ENCODE measurements around the gene DNAJC4.
A peak's percentile ranks its signal among the peaks of the same experiment; 100 is the strongest.

DNAJC4 gene

DNA sequence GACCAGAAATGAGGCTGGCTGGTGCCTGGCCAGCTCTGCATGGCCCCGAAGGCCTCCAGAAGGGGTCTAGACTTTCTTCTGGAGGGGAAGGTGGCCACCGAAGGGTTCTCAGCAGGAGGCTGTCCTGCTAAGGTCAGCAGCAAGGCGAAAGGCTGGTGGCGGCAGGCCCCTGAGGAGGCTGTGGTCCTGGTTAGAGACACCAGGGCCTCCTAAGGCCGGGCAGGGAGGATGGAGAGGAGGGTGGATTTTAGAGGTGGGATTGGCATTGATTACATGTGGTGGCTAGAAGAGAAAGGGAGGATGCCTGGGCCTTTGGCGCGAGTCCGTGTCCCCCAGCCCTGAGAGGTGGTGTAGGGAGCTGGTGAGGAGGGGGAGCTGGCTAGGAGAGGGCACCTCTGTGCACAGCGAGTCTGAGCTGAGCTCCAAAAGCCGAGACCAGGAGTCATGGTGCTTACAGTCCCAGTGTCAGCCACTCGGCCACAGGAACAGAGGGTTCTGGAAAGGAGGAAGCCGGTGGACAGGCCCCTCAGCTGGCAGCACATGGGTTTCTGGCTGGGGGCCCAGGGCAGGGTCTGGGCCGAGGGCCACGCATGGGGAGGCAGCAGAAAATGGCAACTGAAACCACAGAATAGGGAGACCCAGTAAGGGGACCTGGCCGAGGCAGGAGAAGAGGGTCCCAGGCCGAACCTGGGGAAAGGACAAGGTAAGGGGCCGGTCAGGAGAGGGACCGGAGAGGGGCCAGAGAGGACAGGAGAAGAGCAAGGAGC lies 21.4 kb upstream of the DNAJC4 start:
- DNase-seq: no peak

DNA sequence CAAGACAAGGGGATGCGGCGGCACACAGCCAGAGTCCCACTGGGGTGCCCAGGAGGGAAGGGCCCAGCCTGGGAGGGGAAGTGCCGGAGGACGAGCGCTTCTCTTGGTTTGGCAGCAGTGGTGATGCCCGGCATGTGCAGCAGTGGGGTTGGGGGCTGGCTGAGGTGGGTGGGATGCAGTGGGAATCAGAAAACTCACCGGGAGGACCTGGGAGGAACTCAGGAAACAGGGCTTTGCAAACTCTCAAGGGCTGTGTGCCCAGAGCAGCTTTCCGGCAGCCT lies 20.8 kb upstream of the DNAJC4 start:
- no peak for DNase-seq

DNA sequence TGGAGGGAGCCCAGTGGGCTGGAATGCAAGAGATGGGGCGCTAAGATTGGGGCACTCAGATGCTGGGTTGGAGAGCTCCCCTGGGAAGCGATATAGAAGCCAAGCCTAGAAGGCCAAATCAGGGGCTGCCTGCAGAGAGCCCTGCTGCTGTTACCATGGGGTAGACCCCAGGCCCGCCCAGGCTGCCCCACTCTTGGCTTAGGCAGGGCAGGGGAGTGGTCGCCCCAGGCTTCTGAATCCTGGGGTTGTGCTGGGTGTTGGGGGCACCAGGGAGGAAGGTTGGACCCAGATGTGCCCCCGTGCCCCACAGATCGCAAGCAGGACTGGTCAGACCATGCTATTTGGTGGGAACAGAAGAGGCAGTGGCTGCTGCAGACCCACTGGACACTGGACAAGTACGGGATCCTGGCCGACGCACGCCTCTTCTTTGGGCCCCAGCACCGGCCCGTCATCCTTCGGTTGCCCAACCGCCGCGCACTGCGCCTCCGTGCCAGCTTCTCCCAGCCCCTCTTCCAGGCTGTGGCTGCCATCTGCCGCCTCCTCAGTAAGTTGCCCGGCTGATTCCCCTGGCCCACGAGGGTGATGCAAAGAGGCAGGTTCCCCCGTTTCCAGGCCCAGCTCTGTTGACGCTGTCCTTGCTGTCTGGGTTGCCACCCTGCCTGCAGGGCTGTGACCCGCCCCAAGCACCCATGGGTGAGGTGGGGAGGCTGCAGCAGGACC lies 19.9 kb upstream of the DNAJC4 start:
- DNase-seq: no peak

DNA sequence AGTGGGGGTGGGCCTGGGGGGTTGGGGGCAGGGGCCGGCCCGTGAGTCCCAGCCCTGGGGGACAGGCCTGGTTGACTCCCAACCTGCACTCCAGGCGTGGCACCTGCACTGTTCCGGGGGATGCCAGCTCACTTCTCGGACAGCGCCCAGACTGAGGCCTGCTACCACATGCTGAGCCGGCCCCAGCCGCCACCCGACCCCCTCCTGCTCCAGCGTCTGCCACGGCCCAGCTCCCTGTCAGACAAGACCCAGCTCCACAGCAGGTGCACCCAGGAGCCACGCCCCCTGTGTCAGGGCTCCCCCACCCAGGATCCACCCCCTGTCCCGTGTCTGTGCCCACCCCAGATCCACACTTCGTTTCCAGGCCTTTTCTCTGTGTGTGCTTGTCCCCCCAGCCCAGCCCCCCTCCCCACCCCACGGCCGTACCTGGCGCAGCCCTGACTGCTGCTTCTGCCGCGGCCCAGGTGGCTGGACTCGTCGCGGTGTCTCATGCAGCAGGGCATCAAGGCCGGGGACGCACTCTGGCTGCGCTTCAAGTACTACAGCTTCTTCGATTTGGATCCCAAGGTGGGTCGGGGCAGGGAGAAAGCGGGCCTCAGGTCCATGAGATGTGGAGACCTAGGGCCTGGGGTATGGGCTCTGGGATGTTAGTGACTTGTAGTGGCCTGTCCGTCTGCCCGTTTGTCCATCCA lies 19.0 kb upstream of the DNAJC4 start:
- no peak for DNase-seq

DNA sequence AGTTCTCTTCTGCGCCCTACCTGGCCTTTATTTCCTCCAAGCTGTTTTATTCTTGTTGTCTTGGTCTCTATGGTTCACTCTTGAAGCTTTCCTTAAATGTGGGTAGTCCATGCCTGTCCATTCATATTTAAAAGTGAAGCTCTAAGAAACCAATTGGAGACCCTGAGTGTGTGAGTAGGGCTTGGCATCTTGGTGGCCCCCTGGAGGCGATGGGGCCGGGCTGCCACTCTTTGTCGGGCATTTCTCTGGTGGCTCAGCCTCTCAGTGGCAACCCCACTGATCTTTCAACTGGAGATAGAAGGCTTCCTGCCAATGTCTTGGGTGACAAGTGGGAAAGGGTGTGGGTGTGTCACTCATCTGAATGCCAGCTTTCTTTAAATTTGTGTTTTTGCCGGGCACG lies 13.5 kb upstream of the DNAJC4 start:
- DNase-seq: no peak

DNA sequence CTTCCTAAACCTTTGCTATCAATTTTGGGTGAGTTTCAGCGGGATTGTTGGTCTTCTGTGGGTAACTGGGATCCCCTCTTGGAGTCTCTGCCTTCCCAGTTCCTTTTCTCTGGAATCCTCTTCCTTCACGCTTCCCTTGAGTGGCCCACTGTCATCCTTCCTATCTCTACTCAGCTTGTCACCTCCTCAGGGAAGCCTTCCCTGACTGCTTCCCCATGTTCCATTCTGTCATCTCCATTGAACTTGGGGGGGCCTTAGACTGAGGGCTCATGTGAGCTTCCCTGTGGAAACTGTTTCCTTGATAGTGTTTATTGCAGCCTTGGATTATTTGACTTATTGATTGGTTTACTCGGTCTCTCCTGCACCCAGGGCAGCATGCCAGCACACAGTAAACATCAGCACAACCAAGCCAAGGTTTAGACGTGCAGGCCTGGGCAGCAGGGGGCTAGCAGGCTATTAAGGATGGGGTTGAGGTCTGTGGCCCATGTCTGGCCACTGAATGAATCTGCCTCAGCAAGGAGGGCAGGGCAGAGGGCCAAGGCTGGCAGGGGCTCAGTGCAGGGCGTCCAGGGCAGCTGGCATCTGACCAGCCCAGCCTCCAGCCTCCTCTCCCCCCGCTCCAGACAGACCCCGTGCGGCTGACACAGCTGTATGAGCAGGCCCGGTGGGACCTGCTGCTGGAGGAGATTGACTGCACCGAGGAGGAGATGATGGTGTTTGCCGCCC lies 11.6 kb upstream of the DNAJC4 start:
- DNase-seq: no peak

DNA sequence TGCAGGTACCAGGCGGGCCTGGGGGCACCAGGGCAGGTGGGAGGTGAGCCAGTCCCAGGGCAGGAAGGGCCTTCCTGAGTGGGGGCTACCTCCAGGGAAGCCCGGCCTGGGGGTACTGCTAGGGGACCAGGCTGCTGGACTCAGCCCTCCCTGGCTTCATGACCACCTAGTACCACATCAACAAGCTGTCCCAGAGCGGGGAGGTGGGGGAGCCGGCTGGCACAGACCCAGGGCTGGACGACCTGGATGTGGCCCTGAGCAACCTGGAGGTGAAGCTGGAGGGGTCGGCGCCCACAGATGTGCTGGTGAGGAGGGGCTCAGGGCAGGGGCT lies 11.0 kb upstream of the DNAJC4 start:
- DNase-seq: no peak

DNA sequence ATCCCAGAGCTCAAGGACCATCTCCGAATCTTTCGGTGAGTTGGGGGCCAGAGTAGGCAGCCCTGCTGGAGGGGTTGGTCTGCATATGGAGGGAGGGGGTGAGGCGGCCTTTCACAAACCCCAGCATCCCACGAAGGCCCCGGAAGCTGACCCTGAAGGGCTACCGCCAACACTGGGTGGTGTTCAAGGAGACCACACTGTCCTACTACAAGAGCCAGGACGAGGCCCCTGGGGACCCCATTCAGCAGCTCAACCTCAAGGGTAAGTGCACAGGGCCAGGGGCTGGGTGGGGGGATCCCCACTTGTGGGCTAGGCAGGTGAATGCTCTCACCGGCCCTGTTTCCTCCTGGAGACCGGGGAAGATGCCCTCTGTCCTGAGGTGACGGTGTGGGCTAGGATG lies 10.6 kb upstream of the DNAJC4 start:
- DNase-seq: no peak

DNA sequence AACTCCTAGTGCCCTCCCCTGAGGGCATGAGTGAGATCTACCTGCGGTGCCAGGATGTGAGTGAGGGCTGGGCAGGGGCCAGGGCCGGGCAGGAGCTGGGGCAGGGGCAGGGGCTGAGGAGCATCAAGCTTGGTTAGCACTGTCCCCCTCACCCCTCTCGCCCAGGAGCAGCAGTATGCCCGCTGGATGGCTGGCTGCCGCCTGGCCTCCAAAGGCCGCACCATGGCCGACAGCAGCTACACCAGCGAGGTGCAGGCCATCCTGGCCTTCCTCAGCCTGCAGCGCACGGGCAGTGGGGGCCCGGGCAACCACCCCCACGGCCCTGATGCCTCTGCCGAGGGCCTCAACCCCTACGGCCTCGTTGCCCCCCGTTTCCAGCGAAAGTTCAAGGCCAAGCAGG lies 10.1 kb upstream of the DNAJC4 start:
- DNase-seq: no peak

DNA sequence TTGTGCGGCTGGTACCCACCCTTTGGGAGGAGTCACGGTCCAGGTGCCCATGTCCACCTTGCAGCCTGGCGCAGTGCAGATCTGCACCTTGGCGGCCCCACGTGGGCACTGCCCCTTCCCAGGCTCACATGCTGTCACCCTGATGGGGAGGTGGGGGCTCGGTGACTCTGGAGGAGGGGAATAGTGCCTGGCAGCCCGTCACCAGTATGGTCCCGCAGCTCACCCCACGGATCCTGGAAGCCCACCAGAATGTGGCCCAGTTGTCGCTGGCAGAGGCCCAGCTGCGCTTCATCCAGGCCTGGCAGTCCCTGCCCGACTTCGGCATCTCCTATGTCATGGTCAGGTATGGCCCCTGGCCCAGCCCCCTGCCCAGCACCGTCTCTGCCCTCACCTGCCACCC lies 9.6 kb upstream of the DNAJC4 start:
- DNase-seq: no peak

DNA sequence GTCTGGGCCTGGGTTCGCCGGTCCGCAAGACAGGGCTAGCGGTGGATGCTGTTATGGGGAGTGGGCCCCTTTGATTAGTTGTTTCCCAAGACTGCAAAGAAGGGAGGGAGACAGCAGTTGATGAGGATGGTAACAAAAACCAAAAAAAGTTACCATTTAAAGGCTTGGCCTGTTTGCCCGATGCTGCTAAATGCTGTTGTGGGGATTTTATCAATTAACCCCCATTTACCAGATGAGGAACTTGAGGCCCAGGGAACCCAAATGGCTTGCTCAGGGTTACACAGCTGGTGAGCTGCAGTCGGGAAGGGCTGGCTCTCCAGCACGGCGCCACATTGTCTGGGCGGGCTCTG lies 7.7 kb upstream of the DNAJC4 start:
- no peak for DNase-seq

DNA sequence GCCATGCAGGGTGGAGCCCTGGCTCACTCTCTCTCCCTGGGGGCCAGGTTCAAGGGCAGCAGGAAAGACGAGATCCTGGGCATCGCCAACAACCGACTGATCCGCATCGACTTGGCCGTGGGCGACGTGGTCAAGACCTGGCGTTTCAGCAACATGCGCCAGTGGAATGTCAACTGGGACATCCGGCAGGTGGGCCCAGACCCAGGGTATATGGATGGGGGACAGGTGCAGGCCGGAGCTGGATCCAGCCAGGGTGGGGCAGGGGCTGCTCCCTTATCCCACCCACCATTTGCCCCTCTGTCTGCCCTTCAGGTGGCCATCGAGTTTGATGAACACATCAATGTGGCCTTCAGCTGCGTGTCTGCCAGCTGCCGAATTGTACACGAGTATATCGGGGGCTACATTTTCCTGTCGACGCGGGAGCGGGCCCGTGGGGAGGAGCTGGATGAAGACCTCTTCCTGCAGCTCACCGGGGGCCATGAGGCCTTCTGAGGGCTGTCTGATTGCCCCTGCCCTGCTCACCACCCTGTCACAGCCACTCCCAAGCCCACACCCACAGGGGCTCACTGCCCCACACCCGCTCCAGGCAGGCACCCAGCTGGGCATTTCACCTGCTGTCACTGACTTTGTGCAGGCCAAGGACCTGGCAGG lies 7.2 kb upstream of the DNAJC4 start:
- DNase-seq: no peak

DNA sequence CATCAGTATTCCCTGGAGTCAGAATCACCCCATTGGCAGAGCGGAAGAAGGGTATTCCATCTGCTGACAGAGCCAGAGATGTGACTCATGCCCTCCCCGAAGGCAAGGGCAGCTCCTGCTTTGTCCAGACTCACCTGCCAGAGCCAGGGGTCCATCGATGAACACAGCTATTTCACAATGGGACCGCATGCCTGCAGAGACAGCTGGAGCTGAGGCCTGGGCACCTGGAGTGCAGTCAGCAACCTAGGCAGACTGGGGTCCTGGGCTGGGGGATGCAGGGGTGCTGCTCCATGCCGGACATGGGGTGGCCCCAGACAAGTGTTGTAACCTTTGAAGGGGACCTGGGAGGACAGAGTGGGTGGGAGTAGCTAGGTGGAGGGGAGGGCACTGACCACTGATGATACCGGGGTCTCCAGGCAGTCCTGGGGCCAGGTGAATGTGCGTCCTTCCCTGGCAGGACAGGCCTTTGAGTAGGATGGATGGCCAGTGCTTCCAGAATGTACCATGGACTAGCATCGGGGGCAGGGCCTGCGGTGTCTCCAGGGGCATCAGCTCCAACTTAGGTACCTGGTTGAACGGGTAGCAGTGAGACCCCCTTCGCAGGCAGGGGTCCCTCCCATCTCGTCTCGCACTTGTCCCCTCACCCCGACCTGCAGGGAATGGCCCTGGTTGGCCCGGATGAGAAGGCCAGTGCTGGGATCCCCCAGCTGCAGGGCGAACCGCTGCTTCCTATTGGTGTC lies 6.0 kb upstream of the DNAJC4 start:
- no peak for DNase-seq

DNA sequence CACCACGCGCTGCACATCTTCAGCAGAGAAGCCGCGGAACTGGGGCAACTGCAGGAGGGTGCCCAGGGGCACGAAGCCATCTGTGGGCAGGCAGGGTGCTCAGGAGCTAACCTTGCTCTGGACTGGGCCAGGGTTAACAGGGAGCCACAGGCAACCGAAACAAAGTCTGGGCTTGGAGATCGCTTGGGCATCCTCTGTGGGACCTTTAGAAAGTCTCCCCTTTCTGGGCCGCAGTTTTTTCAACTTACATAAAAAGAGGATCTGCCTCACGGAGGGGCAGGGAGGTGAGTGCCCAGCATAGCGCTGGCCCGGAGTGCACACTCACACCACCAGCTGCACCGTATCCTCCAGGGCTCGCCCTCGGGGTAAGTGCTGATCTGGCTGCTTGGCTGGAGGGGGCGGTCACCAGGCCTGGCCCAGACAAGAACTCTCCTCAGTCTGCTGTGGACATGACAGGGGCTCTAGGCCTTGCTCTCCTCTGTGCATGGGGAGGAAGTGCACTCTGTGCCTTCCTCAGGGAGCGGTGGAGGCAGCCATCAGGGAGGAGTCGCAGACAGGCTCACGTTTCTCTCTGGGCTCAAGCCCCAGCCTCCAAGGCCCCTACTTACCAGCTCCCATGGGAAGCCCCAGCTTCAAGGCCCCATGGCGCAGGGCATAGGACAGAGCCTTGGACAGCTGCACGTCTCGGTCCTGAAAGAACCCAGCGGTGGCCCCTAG lies 5.3 kb upstream of the DNAJC4 start:
- no peak for DNase-seq

DNA sequence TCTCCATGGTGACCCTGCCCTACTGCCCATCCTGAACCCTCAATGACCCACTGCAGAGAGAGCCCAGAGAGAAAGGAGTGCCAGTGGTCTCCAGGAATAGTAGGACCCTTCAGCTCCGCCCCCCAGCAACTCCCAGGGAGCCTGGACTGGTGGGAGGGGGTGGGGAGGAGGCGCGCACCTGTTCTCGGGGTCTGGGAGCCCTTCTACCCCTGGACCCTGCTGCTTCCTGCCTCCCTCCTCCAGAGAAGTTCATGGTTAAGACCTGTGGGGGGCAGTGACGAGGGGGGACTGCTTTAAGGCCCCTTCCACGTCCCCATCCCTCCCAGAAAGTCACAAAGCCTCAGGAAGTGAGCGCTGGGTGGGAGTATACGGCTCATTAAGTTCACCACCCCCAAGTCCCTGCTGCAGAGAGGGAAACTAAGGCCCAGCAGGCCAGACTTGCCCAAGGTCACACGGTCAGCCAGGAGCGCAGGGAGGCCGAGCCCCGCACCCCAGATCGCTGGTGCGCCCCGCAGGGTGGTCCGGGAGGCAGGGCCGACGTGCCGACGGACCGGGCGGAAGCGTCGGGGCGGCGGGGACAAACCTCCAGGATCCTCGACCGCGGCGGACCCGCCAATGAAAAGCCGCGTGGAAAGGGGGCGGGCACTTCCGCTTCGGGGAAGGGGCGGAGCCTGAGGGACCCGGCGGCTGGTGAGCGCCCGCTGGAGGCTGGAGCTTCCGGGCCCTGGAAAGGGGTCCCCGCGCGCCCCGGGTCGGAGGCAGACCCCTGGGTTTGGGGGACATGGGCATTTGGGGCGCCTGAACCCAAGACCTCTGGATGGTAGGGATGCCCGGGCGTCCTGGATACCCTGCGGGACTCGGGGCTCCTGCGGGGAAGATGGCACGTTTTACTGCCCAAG lies 4.5 kb upstream of the DNAJC4 start, which contains the start of the genes NUDT22 and TRPT1:
TSS of gene NUDT22 (plus strand) at position 667 of the 899 bp plus-strand sequence. CDS start 379 bp downstream, outside the sequence.
TSS of gene TRPT1 (minus strand) at position 579 of the 899 bp plus-strand sequence. CDS start at position 253, 326 bp downstream.
- DNase-seq: peak; percentile 94

DNA sequence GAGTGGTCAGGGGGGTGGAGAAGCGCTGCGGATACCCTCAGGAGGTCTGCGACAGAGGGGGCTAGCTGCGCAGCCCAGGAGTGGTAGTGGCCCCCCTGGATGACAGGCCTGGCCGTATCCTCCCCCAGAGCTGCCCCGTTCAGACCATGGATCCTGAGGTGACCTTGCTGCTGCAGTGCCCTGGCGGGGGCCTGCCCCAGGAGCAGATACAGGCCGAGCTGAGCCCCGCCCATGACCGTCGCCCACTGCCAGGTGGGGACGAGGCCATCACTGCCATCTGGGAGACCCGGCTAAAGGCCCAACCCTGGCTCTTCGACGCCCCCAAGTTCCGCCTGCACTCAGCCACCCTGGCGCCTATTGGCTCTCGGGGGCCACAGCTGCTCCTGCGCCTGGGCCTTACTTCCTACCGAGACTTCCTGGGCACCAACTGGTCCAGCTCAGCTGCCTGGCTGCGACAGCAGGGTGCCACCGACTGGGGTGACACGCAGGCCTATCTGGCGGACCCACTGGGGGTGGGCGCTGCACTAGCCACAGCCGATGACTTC lies 3.8 kb upstream of the DNAJC4 start:
- peak; percentile 80 for DNase-seq

DNA sequence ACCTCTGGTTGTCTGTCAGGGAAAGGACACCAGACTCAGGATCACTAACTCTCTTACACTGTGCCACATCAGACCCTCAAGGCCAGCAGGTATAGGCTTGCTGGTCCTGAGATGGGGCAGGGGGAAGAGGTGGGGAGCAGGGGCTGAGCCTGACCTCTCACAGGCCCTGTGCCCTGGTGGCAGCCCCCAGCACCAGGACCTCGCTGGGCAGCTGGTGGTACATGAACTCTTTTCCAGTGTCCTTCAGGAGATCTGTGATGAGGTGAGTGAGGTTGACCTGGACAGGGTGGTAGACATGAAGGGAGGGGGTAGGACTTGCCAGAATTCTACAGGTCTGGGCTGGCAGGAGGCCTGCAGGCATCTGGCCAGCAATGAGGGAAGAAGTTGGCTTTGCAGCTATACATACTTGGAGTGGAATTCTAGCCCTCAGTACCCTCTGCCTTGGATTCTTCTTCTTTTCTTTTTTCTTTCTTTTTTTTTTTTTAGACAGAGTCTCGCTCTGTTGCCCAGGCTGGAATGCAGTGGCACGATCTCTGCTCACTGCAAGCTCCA lies 2.9 kb upstream of the DNAJC4 start:
- DNase-seq: no peak

DNA sequence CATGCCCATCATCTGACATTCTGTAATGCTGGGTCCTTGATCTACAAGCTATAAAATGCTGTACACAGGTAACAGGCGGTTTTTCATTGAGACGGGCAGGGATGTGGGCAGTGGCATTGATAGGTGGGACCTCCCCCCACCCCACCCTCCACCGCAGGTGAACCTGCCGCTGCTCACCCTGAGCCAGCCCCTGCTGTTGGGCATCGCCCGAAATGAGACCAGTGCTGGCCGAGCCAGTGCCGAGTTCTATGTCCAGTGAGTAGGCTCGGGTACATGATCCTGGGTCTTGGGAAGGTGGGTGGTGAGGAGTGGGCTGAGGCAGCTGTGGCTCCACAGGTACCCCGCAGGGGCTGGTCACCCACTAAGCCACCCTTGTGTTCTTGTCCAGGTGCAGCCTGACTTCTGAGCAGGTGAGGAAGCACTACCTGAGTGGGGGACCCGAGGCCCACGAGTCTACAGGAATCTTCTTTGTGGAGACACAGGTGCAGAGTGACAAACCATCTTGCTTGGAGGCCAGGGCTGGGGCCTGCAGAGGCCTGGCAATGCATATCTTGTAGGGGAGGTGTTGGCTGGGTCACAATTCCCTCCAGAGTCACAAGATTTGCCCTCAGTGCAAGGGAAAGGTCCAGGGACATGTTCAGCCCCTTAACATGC lies 1.1 kb upstream of the DNAJC4 start:
- DNase-seq: no peak

DNA sequence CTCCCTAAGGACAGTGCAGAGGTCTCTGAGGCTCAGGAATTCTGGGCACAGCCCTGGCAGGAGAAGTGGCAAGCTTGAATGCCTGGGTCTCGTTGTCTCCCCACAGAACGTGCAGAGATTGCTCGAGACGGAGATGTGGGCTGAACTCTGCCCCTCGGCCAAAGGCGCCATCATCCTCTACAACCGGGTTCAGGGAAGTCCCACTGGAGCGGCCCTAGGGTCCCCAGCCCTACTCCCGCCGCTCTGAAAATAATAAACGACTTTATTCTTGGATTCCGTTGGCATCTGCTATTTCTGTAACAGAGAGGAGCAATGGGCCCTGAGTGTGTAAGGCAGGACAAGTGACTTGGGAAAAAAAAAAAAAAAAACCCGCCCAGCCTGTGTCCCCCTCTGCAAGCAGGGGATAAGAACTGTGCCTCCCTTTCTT lies 591 bp upstream of the DNAJC4 start:
- DNase-seq: no peak

Measured in activated CD4-positive, alpha-beta T cell treated with anti-CD3 and anti-CD28 coated beads, Interleukin-10, Interleukin-2, amounts not matched to agents 100 ng/mL and 50 ng/mL, durations not matched to agents 16 hours and 8 hours (primary cell).